Activated T-cell treated with anti-CD3 and anti-CD28 coated beads, Interleukin-2, amount 50 U/mL, for 1 hour (primary cell): ENCODE results near the gene KLHL12.

ENCODE experiments used
- DNase-seq: peaks from one replicate; pipeline ENCODE4 v3.0.0-alpha.2; 2020

KLHL12 gene

DNA sequence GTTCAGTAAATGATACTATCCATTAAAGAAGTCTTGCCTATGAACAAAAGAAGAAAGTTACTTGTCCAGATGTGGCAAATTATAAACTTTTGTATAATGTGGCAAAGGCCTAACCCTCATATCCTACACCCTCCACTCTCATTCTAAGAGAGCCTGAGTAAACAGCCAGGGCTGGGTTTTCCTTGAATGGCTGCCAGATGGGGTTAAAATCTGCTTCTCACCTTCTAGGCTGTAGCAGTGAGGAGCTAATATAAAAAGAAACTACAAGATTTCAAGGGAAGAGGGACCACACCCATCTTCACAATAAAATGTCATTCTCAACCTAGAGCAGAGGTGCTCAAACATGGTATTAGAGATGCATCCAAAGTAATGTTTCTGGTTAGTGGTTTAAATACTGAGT, 47.0 kb downstream of the KLHL12 start:
- DNase-seq = no peak

DNA sequence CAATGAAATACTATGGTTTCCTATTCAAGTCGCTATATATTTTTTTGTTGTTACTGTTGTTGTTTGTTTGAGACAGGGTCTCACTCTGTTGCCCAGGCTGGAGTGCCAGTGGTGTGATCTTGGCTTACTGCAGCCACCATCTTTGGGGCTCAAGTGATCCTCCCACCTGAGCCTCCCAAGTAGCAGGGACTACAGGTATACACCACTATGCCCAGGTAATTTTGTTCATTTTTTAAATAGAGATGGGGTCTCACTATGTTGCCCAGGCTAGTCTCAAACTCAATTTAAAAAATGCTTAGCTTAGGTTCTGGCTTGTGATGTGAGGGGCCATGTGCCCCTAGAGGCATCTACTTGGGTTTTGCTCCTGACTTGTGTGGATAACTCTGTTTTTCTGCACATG, 47.9 kb downstream of the KLHL12 start:
- DNase-seq = no peak

GRCh38 chr1:202873026-202873425, 54.0 kb downstream of the KLHL12 start:
- DNase-seq = no peak

DNA sequence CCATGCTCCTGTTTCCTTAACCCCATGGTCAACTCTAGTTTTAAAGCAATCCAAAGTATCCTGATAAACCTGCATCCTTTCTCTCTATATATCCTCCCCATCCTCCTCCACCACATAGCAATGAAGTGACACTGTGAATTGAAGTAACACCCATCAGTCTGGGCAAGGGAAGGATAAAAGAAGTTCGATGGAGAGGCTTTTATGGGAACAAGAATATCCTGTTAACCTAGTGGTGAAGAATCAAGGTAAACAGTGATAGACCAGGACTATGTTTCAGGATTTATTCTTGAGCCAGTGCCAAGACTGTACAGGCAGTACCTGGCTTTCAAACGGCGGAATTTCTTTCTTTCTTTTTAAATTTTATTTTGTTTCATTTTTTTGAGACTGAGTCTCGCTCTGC, 55.7 kb downstream of the KLHL12 start:
- DNase-seq = no peak

DNA sequence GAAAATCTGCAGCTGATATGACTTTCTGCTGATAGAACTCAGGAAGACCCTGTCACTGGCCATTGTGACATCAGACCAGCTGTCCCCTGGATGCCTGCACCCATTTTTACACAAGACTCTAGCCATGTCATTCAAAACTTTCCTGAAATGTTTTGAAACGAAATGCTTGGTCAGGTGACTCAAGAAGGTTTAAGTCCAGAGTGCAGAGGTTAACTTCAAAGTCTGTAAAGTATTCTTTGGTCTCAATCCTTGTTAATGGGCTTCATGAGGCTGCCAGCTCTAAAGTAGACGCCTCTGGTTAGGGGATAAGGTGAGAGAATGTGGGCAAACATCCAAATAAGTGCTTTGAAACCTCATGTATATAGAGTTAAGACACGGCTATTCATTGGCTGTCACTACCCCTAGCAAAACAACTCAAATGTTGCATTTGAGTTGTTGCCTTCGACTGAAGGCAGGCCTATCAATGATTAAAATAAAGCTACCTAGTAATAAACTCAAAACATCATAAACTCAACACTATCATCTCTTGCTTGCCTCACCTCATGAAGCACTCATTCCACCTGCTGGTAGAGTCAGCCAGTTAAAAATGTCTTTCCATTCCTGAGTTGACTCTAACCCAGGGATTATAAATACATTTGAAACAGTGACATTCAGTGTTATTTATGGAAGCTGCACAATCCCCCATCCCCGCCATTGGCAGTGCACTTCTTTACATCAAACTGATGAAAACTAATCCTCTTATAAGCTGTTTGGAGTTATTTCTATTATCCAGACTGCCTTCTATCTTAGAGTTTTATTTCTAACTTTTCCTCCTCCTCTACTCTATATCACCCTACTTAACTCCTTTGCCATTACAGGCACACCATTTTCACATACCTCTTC, 64.1 kb downstream of the KLHL12 start:
- no peak for DNase-seq

DNA sequence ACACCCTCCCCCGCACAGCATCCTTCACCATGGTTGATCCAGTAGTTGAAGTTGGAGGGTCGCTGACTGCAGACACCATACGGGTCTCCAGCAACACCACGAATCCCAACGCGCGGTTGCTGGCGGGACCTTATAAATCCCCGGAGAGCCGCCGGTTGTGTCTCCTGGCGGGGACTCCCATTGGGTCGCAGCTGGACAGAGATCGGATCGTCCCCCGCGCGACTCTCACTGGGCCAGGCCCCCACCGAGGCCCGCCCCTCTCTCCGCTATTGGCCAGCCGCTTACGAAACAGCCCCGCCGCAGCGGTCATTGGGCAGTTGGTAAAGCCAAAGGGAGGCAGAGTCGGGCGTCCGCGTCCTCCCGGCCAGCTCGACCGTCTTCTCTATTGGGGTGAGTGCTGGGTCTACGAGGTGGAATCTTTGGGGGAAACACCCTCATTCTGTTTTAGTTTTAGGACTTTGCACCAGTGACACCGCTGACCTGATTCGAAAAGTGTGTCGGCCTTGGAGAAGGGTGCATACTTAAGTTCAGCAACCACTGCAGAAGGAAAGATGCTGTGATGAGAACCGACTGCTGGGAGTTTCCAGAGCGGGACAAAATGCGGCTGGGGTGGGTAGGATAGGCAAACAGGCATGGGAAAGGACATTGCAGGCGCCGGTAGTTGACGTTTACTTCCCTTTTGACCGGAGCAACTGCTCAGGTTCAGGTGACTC, 65.5 kb downstream of the KLHL12 start:
- peak; percentile 31 for DNase-seq

DNA sequence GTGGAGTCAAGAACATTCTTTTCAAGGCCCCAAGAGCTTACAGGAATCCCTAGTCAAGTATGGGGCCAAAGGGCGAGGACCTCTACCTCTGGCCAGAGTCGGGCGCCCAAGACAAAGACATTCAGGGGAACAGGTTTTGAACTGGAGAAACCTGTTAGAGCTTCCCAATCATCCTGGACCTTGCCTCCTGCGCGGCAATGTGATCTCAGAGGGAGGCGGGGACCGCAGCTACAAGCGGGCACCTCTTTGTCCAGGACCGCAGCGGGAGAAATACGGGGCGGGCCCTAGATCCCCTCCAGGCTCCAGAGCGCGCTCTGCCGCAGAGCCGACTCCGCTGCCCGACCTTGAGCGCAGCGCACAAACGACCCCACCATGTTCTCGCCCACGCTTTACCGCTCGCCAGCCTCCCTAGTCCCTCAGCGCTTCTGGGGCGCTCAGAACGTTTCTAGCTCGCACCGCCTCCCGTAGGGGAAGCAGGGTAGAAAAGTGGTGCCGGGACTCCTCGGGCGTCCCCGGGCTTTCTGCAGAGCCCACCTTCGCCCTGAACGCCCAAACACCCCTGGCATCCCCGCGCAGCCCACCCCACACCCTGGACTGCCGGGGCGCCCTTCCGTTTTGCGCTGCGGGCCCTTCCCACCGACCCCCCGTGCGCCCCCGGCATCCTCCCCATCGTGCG, 66.2 kb downstream of the KLHL12 start:
- DNase-seq = peak; percentile 34

- DNase-seq = no peak
These were observed 68.1 kb downstream of the KLHL12 start for GRCh38 chr1:202858789-202859414.

DNA sequence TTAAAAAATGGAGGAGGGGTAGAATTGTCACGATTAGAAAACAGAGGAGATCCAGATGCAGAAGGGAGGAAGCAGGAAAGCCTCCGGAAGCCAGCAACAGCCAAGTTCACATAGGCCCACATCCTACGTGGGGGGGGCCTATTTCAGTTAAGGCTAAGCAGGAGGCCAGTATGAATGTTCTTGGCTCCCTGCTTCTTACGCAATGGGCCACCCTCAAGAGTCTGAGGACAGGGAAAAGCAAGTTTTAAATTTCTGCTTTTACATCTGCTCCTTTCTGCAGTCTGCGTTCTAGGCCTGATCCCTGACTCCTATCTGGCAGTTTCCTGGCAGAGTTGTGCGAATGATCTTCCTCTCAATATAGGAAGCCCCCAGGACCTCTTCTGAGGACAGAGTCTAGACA, 68.7 kb downstream of the KLHL12 start:
- no peak for DNase-seq

DNA sequence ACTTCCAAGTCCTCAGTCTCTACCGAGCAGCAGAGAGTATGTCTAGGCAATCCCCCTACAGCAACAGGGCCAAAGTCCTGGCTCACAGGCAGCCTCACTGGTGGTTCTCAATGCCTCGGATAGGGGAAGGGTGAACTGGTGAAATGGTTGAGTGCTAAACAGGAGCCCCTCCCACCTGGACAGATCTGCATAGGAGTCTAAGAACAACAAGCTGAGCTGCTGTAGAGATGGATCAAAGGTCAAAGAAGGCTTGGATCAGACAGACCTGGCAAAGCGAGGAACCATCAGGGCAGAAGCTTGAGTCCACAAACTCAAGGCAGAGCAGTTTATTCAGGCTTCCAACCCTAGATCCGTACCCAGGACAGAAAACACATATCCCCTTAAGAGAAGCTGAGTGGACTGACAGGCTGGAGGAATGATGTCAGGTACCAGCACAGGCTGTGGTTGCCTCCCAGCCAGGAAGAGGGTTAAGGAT, 69.9 kb downstream of the KLHL12 start:
- no peak for DNase-seq

DNA sequence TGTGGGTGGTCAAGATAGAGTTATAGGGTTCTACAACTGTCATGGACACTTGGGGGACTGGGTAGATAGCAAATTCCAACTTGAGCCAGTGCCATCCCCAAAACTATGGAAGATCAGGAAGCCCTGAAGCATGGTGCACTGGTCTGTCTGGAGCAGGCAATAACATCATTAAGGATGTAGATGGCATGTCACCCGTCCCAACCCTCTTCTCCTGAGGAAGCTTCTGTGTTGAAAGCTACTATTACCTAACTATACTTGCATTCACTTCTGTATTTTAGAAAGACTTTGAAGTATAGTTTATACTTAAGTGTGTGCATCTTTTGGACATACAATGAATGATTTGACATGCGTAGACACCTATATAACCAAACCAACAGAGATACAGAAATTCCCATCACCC, 71.0 kb downstream of the KLHL12 start:
- DNase-seq = no peak

DNA sequence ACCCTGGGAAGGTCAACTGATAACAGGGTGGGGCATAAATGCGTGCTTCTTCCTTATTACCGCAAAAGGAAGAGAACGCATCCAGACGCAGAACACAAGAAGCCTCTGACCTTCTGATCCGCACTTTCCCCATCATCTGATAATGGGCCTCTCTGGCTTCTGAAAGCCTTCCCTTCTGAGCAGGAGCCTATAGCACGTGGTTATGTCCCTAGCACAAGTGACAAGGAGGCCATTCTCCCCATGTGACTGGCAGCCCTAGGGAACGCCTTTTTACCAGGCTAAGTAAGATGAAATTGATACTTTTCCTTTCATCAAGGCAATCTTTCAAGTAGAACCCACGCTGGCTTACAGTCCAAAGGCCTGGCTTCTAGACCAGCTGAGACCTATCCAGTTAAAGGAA, 72.2 kb downstream of the KLHL12 start:
- no peak for DNase-seq

- DNase-seq = peak; percentile 33
These were observed 74.7 kb downstream of the KLHL12 start for GRCh38 chr1:202852163-202852904.

DNA sequence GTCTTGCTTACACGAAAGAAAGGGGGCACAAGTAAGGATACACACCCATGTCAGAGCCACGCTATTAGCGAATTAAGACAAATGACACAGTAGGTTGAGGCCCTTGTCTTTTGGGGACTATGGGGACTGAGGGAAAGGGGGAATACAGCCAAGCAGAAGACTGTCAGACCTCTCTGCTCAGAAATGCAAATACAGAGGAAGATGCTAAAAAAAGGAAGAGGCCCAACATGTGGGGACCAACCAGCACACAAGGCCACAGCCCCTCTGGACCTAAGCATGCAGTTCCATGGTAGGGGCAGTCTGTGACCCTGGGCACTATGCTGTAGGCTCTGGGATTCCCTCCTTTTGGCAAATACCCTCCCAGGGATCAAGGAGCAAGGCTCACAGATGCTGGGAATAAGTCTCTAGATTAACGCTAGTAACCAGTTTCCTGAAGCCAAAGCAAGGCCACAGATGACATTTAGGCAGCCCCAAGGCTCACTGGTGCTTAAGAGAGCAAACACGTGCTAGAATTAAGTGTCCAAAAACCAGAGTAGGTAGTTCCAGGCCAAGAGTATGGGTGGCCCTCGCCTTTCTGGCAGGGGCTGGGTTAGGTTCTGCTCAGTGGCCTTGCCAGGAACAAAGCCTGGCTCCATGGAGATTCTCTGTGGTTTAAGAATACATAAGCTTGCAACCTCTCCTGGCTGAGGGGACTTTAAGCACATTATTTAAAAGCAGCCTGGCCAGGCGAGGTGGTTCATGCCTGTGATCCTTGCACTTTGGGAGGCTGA, 76.3 kb downstream of the KLHL12 start:
- DNase-seq = no peak

- DNase-seq = no peak
These were observed 78.9 kb downstream of the KLHL12 start for GRCh38 chr1:202848191-202848542.

- no peak for DNase-seq
These were observed 82.1 kb downstream of the KLHL12 start for GRCh38 chr1:202844935-202845334.

DNA sequence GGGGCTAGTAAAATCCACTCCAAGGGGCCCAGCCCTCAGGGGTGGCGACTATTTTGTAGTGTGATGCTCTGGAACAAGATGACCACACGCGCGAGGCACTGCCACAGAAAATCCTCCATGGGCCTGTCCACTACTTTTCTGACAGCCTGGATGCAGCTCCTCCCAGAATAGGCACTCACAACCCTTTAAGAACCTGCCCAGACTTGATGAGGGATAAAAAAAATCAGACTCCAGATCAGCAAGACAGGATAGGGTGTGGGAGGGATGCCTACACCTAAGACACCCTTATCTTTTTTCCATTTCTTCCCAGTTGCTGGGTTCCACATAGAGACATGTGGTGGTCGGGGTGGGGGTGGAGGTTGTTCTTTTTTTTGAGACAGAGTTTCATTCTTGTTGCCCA, 82.8 kb downstream of the KLHL12 start:
- DNase-seq = no peak

DNA sequence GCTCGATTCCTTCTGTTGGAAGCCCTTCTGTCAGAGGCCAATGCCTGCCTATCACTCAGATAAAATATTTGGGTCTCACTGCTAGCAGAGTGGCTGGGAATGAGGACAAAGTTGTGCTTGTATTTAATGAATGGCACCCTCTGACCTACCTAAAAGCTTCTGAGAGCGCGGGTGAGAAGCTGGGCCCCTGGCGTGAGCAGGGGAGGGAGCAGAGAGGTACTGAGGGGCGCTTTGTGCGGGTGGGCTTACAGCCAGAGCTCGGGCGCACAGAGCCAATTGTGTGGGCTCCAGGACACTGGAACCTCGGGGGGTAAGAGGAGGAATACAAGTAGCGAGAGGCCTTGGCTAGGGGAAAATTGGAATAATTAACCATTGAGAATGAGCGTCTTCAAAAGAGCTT, 84.0 kb downstream of the KLHL12 start:
- DNase-seq = no peak
